ENCODE data around the gene S100A10.

Gene S100A10

GRCh38 chr1:151935894-151936602, 57.6 kb downstream of the S100A10 start:
- no peak for DNase-seq (ENCODE audit: low read depth, low spot score)

GRCh38 chr1:151935154-151935553, 58.5 kb downstream of the S100A10 start:
- no peak for DNase-seq (ENCODE audit: low read depth, low spot score)

GRCh38 chr1:151934048-151934493, 59.6 kb downstream of the S100A10 start:
- no peak for DNase-seq (ENCODE audit: low read depth, low spot score)

All from iPS DF 19.7 (cell line).